Measurements from ENCODE around the gene SPTA1.

- no peak for TF ChIP-seq CTCF (IDR thresholded peaks at IDR 0.05; ENCODE audit: poor library complexity)
- TF ChIP-seq EZH2phosphoT487 (IDR thresholded peaks at IDR 0.05; ENCODE audit: low read depth, severe bottlenecking, unreplicated experiment) = no peak
Measured at GRCh38 chr1:158724442-158724841, 37.9 kb upstream of the SPTA1 start.
